GM19463 (cell line): ENCODE data around the gene PLXNA2.

ENCODE experiments used
- ATAC-seq: cut with Tn5 transposase; IDR thresholded peaks from one replicate; pipeline ENCODE4 v1.9.1; 2021; ENCODE audit warnings: mild to moderate bottlenecking, moderate library complexity; ENCODE audit not compliant: unreplicated experiment

PLXNA2 gene

GRCh38 chr1:208183977-208184911 is 59.9 kb downstream of the PLXNA2 start:
- ATAC-seq = no peak

- no peak for ATAC-seq
Measured at GRCh38 chr1:208182880-208183645, 61.1 kb downstream of the PLXNA2 start.

- ATAC-seq = no peak
Measured at GRCh38 chr1:208181364-208181763, 62.8 kb downstream of the PLXNA2 start.

GRCh38 chr1:208180421-208180820 is 63.8 kb downstream of the PLXNA2 start:
- ATAC-seq = no peak

GRCh38 chr1:208179961-208180409 is 64.2 kb downstream of the PLXNA2 start:
- ATAC-seq = no peak

GRCh38 chr1:208179263-208179816 is 64.8 kb downstream of the PLXNA2 start:
- no peak for ATAC-seq

- ATAC-seq = no peak
Measured at GRCh38 chr1:208178091-208178529, 66.1 kb downstream of the PLXNA2 start.

- peak; percentile 84 for ATAC-seq
Measured at GRCh38 chr1:208177656-208178055, 66.5 kb downstream of the PLXNA2 start.

GRCh38 chr1:208176649-208177048 is 67.5 kb downstream of the PLXNA2 start:
- no peak for ATAC-seq

- ATAC-seq = no peak
Measured at GRCh38 chr1:208175508-208175895, 68.7 kb downstream of the PLXNA2 start.

GRCh38 chr1:208174731-208175507 is 69.3 kb downstream of the PLXNA2 start:
- no peak for ATAC-seq

GRCh38 chr1:208174200-208174599 is 70.0 kb downstream of the PLXNA2 start:
- ATAC-seq = no peak

- no peak for ATAC-seq
Measured at GRCh38 chr1:208173749-208174148, 70.4 kb downstream of the PLXNA2 start.

- ATAC-seq = no peak
Measured at GRCh38 chr1:208172423-208173145, 71.6 kb downstream of the PLXNA2 start.

GRCh38 chr1:208171616-208172422 is 72.4 kb downstream of the PLXNA2 start:
- ATAC-seq = no peak

- ATAC-seq = no peak
Measured at GRCh38 chr1:208170252-208170651, 73.9 kb downstream of the PLXNA2 start.

GRCh38 chr1:208169081-208169879 is 74.9 kb downstream of the PLXNA2 start:
- no peak for ATAC-seq

GRCh38 chr1:208167261-208167869 is 76.8 kb downstream of the PLXNA2 start:
- no peak for ATAC-seq
